AG08395 (cell line): ENCODE data around the gene KCNMA1.
"Not testable (repeated sequence)": the region's sequence is repeated elsewhere in the genome, so short reads cannot be mapped to it uniquely, and the experiment has no call there.

Experiments
- DNase-seq: peaks from one replicate; pipeline ENCODE4 v3.0.0; 2012; ENCODE audit warnings: mixed read lengths, low spot score

KCNMA1 gene

GRCh38 chr10:77531441-77532001, 106.1 kb downstream of the KCNMA1 start:
- peak; percentile 90 for DNase-seq

GRCh38 chr10:77530011-77530410, 107.6 kb downstream of the KCNMA1 start:
- no peak for DNase-seq

GRCh38 chr10:77529050-77529576, 108.5 kb downstream of the KCNMA1 start:
- DNase-seq, result no peak

GRCh38 chr10:77527839-77528238, 109.8 kb downstream of the KCNMA1 start:
- no peak for DNase-seq

- DNase-seq, result no peak
These were observed 110.6 kb downstream of the KCNMA1 start for GRCh38 chr10:77526868-77527617.

GRCh38 chr10:77524281-77524711, 113.3 kb downstream of the KCNMA1 start:
- peak; percentile 88 for DNase-seq

GRCh38 chr10:77522268-77522809, 115.3 kb downstream of the KCNMA1 start:
- DNase-seq, result no peak

- no peak for DNase-seq
These were observed 116.6 kb downstream of the KCNMA1 start for GRCh38 chr10:77520995-77521394.

- no peak for DNase-seq
These were observed 117.3 kb downstream of the KCNMA1 start for GRCh38 chr10:77520290-77520689.

GRCh38 chr10:77519791-77520190, 117.8 kb downstream of the KCNMA1 start:
- DNase-seq, result not testable (repeated sequence)

GRCh38 chr10:77518910-77519274, 118.7 kb downstream of the KCNMA1 start:
- no peak for DNase-seq

- no peak for DNase-seq
These were observed 119.2 kb downstream of the KCNMA1 start for GRCh38 chr10:77518241-77518909.

GRCh38 chr10:77516575-77516974, 121.0 kb downstream of the KCNMA1 start:
- DNase-seq, result no peak

- DNase-seq, result no peak
These were observed 122.7 kb downstream of the KCNMA1 start for GRCh38 chr10:77514870-77515269.

- DNase-seq, result peak; percentile 90
These were observed 123.8 kb downstream of the KCNMA1 start for GRCh38 chr10:77513781-77514331.

GRCh38 chr10:77513220-77513619, 124.4 kb downstream of the KCNMA1 start:
- no peak for DNase-seq

GRCh38 chr10:77512219-77512578, 125.4 kb downstream of the KCNMA1 start:
- DNase-seq, result no peak

GRCh38 chr10:77511498-77512218, 126.0 kb downstream of the KCNMA1 start:
- no peak for DNase-seq

- DNase-seq, result no peak
These were observed 126.9 kb downstream of the KCNMA1 start for GRCh38 chr10:77510695-77511094.

- DNase-seq, result no peak
These were observed 127.3 kb downstream of the KCNMA1 start for GRCh38 chr10:77510294-77510693.

GRCh38 chr10:77509391-77509790, 128.2 kb downstream of the KCNMA1 start:
- no peak for DNase-seq
